22Rv1 (cell line): ENCODE data around the gene ARMC9.

Experiments used
- CTCF ChIP-seq: fragments of 450-650 bp; IDR thresholded peaks from 2 replicates; pipeline ENCODE4 v1.5.1; 2017; ENCODE audit warnings: mild to moderate bottlenecking
- ZFX ChIP-seq: fragments of 450-650 bp; IDR thresholded peaks from 2 replicates; pipeline ENCODE4 v1.6.1; 2017; ENCODE audit warnings: antibody characterized with exemption, borderline replicate concordance

- TF ChIP-seq CTCF (no peak), ZFX (no peak)
These were observed 36.8 kb downstream of the ARMC9 start for GRCh38 chr2:231235217-231235616.
